NCI-H345 treated with DMSO at 0.1 percent for 48 hours (cell line): Measurements from ENCODE around the gene RAN.
A peak's percentile ranks its signal among the peaks of the same experiment; 100 is the strongest.
"Not testable (repeated sequence)": the region's sequence is repeated elsewhere in the genome, so short reads cannot be mapped to it uniquely, and the experiment has no call there.

Source experiments
- DNase-seq: peaks from one replicate; lab custom pipeline; 2025; ENCODE audit not compliant: unreplicated experiment; lab: John Stamatoyannopoulos, UW

Gene RAN

GRCh38 chr12:130871286-130872178, at the start of gene RAN:
RAN (plus strand) TSS chr12:130872066; CDS start chr12:130872594, 528 bp downstream.
- DNase-seq: peak; percentile 75

GRCh38 chr12:130825771-130826150, 46.1 kb upstream of the RAN start:
- DNase-seq: no peak

- no peak for DNase-seq
Measured at GRCh38 chr12:130826151-130826801, 45.6 kb upstream of the RAN start.

- no peak for DNase-seq
Measured at GRCh38 chr12:130827432-130827831, 44.4 kb upstream of the RAN start.

GRCh38 chr12:130828895-130829294, 43.0 kb upstream of the RAN start:
- no peak for DNase-seq

GRCh38 chr12:130829391-130830245, 42.2 kb upstream of the RAN start:
- DNase-seq: no peak

GRCh38 chr12:130830246-130830551, 41.7 kb upstream of the RAN start:
- peak; percentile 46 for DNase-seq

GRCh38 chr12:130831246-130831645, 40.6 kb upstream of the RAN start:
- DNase-seq: no peak

- DNase-seq: no peak
Measured at GRCh38 chr12:130831876-130832405, 39.9 kb upstream of the RAN start.

GRCh38 chr12:130832561-130833209, 39.2 kb upstream of the RAN start:
- DNase-seq: no peak

- DNase-seq: no peak
Measured at GRCh38 chr12:130835011-130835410, 36.9 kb upstream of the RAN start.

GRCh38 chr12:130835436-130835835, 36.4 kb upstream of the RAN start:
- DNase-seq: no peak

- peak; percentile 14 for DNase-seq
Measured at GRCh38 chr12:130838284-130838950, 33.4 kb upstream of the RAN start.

GRCh38 chr12:130838951-130839769, 32.7 kb upstream of the RAN start, which contains the start of gene STX2:
STX2 (minus strand) TSS chr12:130839250; CDS start chr12:130839099, 151 bp downstream.
- peak; percentile 63 for DNase-seq

- DNase-seq: no peak
Measured at GRCh38 chr12:130839770-130840404, 32.0 kb upstream of the RAN start.

- DNase-seq: no peak
Measured at GRCh38 chr12:130846369-130846768, 25.5 kb upstream of the RAN start.

GRCh38 chr12:130847112-130847511, 24.8 kb upstream of the RAN start:
- no peak for DNase-seq

GRCh38 chr12:130848105-130848504, 23.8 kb upstream of the RAN start:
- DNase-seq: not testable (repeated sequence)

- DNase-seq: not testable (repeated sequence)
Measured at GRCh38 chr12:130848785-130849305, 23.0 kb upstream of the RAN start.
